Breast epithelium (tissue), 3 donors: ENCODE data around the gene CCDC188.

Experiments used
- CTCF ChIP-seq, 3 donors: fragments of 450-650 bp; IDR thresholded peaks; one replicate each; pipeline ENCODE4 v1.5.1; 2016 to 2017; ENCODE audit warnings: antibody characterized with exemption in 3 of 3, mild to moderate bottlenecking in 3 of 3, moderate library complexity in 3 of 3
- POLR2A ChIP-seq: fragments of 450-650 bp; IDR thresholded peaks from one replicate; pipeline ENCODE4 v1.6.1; 2016; ENCODE audit warnings: antibody characterized with exemption, mild to moderate bottlenecking, moderate library complexity
- POLR2AphosphoS5 ChIP-seq, 3 donors: sonication (generic); formaldehyde crosslinking; IDR thresholded peaks; one replicate each; pipeline ENCODE4 v1.6.1; 2017; ENCODE audit warnings: antibody characterized with exemption in 3 of 3

GRCh38 chr22:20127869-20128618 is 22.8 kb downstream of the CCDC188 start:
- TF ChIP-seq POLR2AphosphoS5 (IDR thresholded peaks at IDR 0.05) (no peak), CTCF (IDR thresholded peaks at IDR 0.05) (no peak), POLR2A (no peak)
